ENCODE data around the gene UGGT2.

DNA sequence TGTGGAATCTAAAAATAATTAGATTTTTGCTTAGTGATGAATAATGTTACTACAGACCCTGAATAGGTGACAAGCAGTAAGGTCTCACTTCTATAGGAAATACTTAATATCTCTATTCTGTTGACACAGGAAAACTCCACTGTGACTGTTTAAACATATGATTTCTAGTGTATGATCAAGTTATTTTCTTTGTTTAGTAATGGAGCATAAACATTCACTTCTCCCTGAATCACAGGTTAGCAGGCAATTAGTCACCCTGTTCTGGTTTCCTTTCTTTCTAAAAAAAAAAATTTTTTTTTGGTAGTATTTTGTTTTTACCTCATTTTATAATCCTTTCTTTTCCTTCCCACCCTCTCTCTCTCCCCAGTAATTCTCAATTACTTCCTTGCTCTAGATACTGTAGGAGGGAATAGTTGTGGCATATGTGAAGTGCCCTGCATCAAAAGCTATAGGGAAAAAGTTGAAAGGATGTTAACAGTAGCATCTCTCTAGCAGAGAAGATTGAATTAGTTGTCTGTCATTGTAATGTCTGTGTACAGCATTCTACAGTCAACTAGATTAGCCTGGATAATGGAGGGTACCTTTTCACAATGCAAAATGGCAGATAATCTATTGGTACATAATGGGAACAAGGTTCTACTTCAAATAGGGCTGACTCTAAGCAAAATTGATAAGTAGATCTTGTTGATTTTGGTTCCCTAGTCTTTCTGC lies 40.2 kb upstream of the UGGT2 start:
- no peak for TF ChIP-seq POLR2A (IDR thresholded peaks at IDR 0.05; ENCODE audit: low read depth, low read length)
- no peak for TF ChIP-seq POLR2AphosphoS5 (IDR thresholded peaks at IDR 0.05; ENCODE audit: low read depth, low read length)
- TF ChIP-seq PAX5 (IDR thresholded peaks at IDR 0.05; ENCODE audit: insufficient read depth, low read length, severe bottlenecking) = no peak
- TF ChIP-seq TAF1 (IDR thresholded peaks at IDR 0.05; ENCODE audit: low read depth, low read length) = no peak
- no peak for TF ChIP-seq SPI1 (IDR thresholded peaks at IDR 0.05; ENCODE audit: low read depth, low read length)
- no peak for TF ChIP-seq POU2F2 (IDR thresholded peaks at IDR 0.05; ENCODE audit: low read depth, low read length)
